Neural progenitor cell (in vitro differentiated cells): Measurements from ENCODE around the gene STARD7.

Source experiments
- CTCF ChIP-seq: fragments of 200-600 bp; sonication (generic); IDR thresholded peaks from 2 replicates; pipeline ENCODE4 v1.5.1; 2017; ENCODE audit warnings: antibody characterized with exemption, mild to moderate bottlenecking
- EZH2 ChIP-seq: fragments of 200-600 bp; sonication (generic); IDR thresholded peaks from 2 replicates; pipeline ENCODE4 v1.6.1; 2017; ENCODE audit warnings: antibody characterized with exemption, mild to moderate bottlenecking, moderate library complexity
- EZH2phosphoT487 ChIP-seq: fragments of 200-600 bp; sonication (generic); IDR thresholded peaks from 2 replicates; pipeline ENCODE4 v1.6.1; 2017; ENCODE audit warnings: antibody characterized with exemption

- no peak for TF ChIP-seq CTCF
- no peak for TF ChIP-seq EZH2phosphoT487
- TF ChIP-seq EZH2, result no peak
Measured at GRCh38 chr2:96256611-96257113, 48.0 kb upstream of the STARD7 start.
